Activated CD4-positive, CD25-positive, alpha-beta regulatory T cell treated with anti-CD3 and anti-CD28 coated beads, Interleukin-2, amount 50 U/mL, for 16 hours (primary cell): ENCODE measurements around the gene B4GALNT3.
"Not testable (repeated sequence)": the region's sequence is repeated elsewhere in the genome, so short reads cannot be mapped to it uniquely, and the experiment has no call there.

Source experiments
- DNase-seq: peaks from one replicate; pipeline ENCODE4 v3.0.0-alpha.2; 2020; ENCODE audit warnings: low read depth, low spot score

Gene B4GALNT3

DNA sequence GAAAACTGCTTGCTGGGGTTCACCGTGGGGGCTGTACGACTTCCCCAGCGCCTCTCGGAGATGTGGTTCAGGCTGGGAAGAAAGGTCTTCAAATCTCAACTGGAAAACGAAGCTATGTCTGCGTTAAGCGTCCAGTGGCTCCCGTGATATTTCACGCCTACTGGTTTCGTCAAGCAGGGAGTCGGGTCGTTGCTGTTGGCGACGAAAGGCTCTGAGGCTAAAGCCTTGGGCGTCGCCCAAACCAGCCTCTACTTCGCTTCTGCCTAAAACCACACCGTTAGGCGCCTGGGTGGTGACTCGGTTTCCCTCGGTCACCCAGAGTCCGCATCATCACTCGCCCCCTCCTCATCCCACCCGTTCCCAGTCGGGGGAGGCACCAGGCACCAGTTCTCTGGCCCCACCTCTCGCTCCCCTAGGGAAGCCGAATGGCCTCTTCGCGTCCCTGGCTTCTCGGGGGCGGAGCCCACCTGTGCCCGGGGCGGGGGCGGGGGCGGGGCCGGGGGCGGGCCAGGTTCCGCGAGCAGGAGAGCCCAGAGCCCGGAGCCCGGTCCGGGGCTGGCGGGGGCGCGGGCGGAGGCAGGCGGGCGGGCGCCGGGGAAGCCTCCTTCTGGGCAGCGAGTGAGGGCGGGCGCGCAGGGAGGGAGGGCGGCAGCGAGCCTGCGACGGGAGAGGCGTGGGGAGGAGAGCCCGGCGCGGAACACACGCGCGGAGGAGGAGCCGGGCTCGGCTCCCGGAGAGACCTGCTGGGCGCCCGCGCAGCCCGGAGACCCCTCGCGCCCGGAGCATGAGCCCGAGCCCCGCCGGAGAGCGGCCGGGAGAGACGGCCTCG, at the start of gene B4GALNT3:
B4GALNT3 (plus strand) TSS at position 510 of the 829 bp plus-strand sequence. CDS start 438 bp downstream, outside the sequence.
- DNase-seq = no peak

DNA sequence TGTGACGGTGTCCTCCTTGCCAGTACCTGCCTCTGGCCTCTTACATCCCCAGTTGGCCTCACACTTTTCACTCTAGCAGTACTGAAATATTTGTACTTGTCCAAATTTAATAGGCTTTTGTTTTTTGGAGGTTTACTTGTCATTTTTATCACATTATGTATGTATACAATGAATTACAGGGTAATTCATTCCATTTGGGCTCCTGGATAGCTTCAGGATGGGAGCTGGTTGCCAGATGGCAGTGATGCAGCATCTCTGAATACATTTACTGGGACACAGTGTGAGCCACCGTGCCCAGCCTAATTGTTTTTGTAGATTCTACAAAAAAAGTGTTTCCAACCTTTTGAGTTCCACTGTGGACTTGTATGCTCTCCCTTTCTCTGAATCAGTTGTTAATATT, 44.9 kb upstream of the B4GALNT3 start:
- DNase-seq = no peak

DNA sequence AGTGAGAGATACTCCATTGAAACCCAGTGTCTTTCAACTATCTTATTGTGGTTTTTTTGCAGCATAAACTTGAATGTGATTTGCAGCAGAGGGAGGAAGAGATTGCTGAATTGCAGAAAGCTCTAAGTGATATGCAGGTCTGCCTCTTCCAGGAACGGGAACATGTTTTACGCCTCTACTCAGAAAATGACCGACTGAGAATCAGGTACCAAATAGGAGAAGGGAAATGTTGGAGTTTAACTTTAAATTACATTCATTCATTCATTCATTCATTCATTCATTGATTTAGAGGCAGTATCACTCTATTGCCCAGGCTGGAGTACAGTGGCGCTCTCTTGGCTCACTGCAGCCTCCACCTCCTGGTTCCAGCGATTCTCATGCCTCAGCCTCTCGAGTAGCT, 41.3 kb upstream of the B4GALNT3 start:
- no peak for DNase-seq

DNA sequence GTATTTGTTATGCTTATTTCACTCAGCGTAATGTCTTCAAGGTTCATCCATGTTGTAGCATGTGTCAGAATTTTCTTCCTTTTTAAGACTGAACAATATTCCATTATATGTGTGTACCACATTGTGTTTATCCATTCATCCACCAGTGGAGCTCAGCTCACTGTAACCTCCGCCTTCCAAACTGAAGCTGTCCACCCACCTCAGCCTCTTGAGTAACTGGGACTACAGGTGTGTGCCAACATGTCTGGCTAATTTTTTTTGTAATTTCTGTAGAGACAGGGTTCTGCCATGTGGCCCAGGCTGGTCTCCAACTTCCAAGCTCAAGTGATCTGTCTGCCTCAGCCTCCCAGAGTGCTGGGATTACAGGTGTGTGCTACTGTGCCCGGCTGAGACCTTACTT, 37.2 kb upstream of the B4GALNT3 start:
- no peak for DNase-seq

DNA sequence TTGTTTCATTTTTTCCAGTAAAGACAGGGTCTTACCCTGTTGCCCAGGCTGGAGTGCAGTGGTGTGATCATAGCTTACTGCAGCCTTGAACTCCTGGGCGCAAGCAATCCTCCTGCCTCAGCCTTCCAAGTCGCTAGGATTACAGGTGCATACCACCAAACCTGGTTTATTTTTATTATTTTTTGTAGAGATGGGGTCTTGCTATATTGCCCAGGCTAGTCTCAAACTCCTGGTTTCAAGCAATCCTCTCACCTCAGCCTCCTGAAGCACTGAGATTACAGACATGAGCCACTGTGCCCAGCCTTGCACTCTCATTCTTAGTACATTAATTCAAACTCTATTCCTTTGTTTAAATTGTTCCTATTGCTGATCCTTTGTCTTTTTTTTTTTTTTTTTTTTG, 24.0 kb upstream of the B4GALNT3 start:
- DNase-seq = not testable (repeated sequence)

DNA sequence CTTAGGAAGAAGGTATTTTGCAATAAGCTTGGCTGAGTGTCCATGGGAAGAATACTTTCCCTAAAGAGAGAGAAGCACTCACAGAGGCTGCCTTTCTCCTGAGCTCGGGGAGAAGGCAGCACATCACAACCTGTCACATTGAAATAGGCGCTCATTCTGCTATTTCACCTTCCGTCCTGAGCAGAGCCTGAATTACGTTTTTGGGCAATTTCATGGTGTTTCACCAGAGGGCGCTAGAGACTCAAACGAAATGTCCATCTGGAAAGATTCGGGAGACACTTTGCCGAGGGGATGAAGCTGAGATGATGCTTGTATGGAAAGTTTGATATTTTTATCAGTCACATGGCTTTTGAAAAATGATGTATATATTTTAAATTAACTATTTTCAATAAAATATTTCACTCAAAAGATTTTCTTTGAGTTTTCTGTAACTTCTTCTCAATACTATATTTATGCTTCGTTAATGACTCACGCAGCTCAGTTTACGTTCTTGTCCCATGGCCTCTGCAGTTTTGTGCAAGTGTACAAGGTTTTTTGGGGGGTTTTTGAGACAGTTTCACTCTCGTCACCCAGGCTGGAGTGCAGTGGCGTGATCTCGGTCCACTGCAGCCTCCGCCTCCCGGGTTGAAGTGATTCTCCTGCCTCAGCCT, 17.4 kb upstream of the B4GALNT3 start:
- no peak for DNase-seq

DNA sequence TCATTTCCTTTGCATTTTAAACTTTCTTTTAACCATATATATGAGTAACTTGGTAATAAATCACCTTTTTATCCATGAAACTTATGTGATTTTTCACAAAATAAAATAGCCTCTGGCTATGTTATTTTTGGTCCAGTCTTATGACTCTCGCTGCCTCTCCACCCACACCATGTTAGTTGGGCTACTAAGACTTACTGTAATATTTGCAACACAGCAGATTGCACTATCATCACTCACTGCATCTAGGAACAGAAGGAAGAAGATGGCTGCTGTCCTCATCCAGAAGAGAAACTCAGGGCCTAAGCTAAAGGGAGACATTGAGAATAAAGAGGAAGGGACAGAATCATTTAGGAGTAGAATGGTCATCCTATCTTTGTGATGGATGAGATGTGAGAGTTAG, 12.6 kb upstream of the B4GALNT3 start:
- no peak for DNase-seq

DNA sequence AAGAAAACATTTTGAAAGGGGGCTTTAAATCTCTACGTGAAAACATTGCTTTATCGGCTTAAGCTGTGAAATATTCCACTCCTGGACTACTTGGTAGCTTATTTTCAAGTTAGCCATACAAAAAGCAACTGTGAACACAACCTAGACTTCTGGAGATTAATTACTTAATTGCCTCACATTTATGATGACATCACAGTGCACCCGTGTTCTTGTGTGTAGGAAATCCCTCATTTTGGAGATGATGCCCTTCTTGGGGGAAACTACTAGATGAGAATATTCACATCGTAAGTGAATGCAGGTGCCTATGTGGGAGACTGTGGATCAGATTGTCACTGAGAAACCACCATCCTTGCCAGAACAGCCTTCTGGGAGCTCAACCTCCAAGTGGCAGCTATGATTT, 10.5 kb upstream of the B4GALNT3 start:
- no peak for DNase-seq

DNA sequence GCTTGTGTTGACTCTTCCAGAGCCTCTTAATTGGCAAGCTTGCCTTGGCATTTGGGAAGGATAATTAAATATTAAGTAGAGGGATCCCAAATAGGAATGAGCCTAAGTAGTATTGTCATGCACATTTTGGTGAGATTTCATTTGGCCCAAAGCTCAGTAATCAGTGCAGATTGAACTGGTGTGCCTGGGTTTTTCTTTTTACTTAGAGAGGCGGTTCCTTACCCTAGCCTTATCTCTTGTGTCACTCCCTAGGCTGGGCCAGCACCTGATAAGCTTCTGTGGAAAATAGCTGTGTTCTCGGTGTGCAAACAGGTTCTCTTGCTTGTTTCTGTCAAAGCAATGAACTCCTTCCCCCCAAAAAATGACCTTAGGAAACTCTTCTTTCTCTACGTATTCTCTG, 9.3 kb upstream of the B4GALNT3 start:
- no peak for DNase-seq

DNA sequence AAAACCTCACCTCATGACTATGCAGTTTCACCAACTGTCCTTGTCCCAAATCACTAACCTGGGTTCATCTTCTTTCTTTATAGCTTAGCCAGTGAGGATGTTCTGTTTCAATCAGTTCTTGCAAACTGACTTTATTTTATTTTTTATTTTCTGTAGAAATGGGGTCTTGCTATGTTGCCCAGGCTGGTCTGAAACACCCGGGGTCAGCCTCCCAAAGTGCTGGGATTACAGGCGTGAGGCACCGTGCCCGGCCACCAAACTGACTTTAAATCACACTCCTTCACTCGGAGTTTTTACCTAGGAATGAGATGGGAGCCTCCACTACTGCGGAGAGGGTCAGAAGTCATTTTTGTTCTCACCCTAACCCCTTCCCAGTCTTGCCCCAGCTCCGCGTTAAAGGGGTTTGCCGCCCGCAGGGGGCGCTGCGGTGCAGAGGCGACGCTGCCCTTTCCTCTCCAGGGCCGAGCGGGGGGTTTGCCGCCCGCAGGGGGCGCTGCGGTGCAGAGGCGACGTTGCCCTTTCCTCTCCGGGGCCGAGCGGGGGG, 7.0 kb upstream of the B4GALNT3 start:
- DNase-seq = no peak

DNA sequence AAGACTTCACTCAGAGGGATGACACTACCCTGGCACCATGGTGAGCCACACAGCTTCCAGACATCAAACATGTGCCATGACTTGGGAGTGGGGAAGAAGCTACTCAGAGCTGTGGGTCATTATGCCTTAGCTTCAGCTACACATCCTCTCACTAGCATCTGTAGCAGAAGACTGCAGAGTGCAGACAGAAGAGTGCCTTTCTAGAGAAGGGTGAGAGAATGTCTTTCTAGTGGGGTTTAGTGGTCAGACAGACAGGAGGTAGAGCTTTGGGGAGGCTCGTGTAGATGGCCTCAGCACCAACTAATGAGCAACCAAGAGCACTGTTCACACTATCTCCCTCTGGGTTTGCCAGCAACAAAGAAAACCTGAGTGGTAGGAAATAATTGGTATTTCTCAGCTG, 4.9 kb upstream of the B4GALNT3 start:
- no peak for DNase-seq

DNA sequence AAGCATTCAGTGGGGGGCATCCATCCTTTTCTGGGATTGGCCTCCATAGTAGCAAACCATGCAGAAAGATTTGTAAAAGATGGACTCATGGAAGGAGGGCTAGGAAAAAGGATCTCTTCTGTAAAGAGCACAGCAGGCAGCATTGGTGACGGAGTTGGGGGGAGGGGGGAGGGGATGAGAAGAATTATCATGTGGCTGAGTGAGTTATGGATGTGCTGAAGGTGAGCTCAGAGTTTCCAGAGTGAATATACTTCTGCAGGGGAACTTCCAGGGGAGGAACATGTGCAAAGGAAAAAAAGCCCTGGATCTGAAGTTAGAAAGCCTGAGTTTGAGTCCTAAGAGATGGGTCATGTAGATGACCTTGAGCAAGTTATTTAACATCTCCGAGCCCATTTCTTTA, 3.9 kb upstream of the B4GALNT3 start:
- DNase-seq = no peak

DNA sequence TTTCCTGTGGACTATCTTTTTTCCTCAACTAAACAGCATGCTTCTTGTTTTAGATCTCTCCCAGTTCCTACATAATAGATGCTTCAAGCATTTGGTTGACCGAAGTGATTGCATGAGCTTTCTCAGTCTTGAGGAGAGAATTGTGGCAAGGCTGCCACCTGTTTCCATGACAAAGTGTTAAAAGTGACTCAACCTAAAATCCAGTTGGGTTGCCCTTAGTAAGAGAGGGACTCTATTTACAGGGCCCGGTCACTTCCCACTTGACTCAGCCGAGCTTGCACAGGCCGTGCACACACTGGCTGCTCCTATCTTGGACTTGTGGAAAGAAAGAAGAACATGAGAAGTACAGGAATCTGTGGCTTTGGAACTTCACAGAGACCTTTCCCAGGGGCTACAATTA, 2.1 kb upstream of the B4GALNT3 start:
- DNase-seq = no peak

DNA sequence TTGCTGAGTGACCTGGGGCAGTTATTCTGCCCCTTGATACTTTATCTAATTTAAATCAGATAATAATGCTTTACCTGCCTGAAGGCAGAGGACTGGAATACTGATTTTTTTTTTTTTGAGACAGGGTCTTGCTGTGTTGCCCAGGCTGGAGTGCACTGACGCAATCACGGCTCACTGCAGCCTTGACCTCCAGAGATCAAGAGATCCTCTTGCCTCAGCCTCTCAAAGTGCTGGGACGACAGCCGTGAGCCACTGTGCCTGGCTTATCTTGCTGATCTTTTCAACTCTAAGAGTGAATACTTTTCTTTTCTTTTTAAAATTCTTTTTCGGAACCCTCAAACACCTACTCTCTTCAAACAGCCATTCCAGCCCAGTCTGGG, 699 bp upstream of the B4GALNT3 start:
- no peak for DNase-seq

DNA sequence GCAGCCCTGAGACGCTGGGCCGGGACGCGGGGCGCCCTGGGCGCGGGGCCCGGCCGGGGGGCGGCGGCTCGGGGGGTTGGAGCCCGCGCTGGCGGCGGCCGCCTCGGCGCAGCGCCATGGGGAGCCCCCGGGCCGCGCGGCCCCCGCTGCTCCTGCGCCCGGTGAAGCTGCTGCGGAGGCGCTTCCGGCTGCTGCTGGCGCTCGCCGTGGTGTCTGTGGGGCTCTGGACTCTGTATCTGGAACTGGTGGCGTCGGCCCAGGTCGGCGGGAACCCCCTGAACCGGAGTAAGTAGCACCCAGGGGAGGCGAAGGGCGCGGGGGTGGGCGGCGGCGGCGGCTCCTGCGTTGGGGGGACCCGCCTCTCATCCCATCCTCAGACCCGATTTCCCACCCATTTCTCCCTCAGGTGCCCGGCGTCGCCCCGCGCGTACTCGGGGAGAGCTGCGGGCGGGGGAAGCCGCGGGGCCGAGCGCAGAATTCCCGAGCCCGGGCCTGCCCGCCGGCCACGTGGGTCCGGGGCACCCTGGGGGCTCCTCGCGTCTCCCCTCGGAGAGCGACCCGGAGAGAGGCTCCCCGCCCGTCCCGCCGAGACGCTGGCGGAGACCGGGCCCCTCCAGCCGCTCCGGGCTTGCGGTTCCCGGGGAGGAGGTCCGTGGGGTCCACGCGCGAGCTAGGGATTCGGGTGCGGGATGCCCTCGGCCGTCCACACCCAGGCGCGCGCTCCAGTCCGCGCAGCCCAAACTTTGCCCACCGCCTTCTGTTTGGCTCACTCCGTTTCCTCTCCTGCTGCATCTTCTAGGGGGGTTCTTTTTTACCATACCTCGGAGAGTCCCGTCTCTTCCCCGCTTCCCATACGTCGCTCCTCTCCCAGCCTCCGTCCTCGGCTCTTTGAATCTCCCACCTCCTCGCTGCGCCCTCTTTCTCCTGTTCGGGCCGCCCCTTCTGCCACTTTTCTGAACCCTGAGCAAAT, 807 bp downstream of the B4GALNT3 start:
- no peak for DNase-seq

DNA sequence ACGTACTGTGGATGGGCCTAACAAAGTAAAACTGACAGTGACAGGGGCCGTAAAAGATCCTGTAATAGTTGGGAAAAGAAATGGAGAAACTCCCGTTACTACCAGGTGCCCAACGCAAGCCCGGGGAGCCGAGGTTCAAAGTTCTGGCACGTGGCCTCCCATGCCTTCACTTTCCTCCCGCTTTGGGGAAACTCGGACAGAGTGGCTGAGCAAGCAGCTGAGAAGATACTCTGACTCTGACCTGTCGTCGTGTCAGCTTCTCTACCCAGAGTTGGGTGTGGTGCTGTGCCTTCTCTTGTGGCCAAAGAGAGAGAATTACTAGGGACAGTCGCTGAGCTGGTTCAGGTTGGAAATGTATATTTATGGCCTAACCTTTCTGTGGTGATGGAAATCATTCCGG, 1.7 kb downstream of the B4GALNT3 start:
- DNase-seq = no peak

DNA sequence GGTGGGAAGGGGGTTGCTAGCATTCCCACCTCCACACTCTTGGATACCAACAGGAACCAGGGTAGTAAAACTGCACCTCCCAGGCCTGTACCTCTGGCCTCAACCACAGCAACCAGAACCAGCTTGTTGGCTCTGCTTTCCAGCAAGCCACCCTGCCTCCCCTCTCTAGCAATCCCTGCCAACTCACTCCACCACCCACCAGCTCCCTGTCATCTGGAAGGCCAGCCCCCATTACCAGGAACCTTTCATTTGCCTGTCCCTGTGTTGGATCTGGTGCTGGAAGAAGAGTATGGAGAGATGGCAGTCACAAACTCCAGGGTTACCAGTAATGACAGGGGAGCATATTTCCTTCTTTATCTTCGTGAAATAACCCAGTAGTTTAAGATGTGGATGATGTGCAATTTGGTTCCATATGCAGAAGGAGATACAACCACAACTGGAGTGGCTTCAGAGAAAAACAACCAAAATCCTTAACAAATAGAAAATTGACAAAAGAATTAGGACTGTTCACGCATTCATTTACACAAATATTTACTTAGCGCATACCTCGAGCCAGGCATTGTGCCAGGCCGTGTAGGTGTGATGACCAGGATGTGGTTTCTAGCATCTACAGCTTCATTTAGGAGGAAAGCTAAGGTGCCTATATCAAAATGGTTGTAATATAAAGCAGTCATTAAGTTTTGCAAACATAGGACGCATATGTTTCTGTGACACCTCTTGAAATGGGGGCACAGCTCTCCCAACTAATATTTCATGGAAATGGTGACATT, 3.4 kb downstream of the B4GALNT3 start:
- no peak for DNase-seq

DNA sequence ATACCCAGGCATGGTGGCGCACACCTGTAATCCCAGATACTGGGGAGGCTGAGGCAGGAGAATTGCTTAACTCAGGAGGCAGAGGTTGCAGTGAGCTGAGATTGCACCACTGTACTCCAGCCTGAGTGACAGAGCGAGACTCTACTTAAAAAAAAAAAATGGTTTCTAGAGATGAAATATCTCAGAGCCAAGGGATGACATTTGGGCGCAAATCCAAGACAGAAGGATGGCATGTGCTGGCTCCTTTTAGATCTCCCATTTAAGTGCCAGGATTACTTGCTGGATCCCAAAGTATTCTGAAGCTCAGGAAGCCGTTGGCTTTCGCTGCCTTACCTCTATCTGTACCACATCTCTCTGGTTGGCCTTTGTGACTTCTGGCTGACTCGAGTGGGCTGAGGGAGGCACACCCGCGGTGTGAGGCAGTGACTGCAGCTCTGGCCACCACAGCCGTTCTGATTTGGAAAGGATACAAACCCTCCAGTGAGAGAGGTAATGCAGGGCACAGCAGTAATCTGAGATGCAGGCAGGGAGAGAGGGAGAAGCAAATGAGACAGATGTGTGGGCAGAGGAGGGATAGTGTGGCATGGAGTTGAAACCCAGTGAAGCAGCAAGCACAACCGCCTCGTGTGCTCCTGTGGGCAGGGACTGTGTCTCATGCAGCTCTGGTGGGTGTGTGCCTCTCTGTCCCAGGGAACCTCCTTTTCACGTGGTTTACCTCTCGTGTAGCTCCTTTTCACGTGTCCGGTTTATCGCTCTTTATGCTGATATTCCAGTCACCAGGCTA, 4.9 kb downstream of the B4GALNT3 start:
- DNase-seq = no peak

DNA sequence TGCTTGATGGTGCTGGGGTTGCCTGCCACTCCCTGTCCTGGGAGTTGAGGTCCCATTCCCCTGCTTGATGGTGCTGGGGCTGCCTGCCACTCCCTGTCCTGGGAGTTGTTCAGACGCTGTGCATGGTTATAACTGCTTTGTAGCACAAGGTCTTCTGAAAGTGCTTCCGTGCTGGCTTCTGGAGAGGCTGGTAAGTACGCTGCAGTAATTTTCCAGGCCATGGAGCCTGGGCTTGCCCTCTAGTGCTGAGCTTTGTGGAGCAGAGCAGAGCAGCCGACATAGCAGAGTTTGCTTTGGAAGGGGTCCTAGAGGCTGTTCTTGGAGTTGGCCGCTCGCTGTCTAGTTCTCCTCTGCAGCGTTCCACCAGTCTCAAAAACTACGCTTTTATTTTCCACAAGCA, 6.3 kb downstream of the B4GALNT3 start:
- DNase-seq = no peak

DNA sequence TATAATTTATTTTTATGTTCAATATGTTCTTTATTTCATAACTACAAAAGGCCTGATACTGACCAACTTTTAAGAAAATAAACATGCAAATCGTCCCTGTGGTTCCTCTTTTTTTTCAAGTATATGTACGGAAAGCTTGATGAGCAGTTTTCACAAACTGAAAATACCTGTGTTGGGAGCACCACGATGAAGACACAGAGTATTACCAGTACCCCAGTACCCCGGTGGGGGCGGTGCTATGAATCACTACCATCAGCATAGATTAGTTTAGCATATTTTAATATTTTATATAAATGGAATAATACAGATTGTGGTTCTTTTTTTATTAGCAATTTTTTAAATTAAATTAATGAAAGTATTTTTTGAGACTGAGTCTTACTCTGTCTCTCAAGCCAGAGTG, 7.0 kb downstream of the B4GALNT3 start:
- no peak for DNase-seq
